C4-2B (cell line): Measurements from ENCODE around the gene CD40.

Experiments used
- H3K27ac ChIP-seq: fragments of 450-650 bp; 2 replicates; pipeline ENCODE4 v1.5.1; 2017
- CTCF ChIP-seq: fragments of 450-650 bp; conservative IDR thresholded peaks from 2 replicates; pipeline ENCODE4 v1.5.1; 2017; ENCODE audit warnings: mild to moderate bottlenecking
- ZFX ChIP-seq: fragments of 450-650 bp; IDR thresholded peaks from 2 replicates; pipeline ENCODE4 v1.6.1; 2017

The CD40 gene

GRCh38 chr20:46077642-46078305, 40.3 kb upstream of the CD40 start:
- no peak overlapping the region for H3K27ac ChIP-seq
- no peak for TF ChIP-seq ZFX
- no peak for TF ChIP-seq CTCF

- TF ChIP-seq CTCF (no peak), ZFX (no peak)
- H3K27ac ChIP-seq, result no peak overlapping the region
Observed at GRCh38 chr20:46078954-46079353, 39.2 kb upstream of the CD40 start.

- no peak overlapping the region for H3K27ac ChIP-seq
- TF ChIP-seq ZFX, result no peak
Observed at GRCh38 chr20:46081074-46081473, 37.0 kb upstream of the CD40 start.

- no peak overlapping the region for H3K27ac ChIP-seq
- TF ChIP-seq CTCF (no peak), ZFX (no peak)
Observed at GRCh38 chr20:46083101-46083500, 35.0 kb upstream of the CD40 start.

- no peak overlapping the region for H3K27ac ChIP-seq
- TF ChIP-seq CTCF (no peak), ZFX (no peak)
Observed at GRCh38 chr20:46083531-46084061, 34.5 kb upstream of the CD40 start.

- no peak overlapping the region for H3K27ac ChIP-seq
- no peak for TF ChIP-seq CTCF
- TF ChIP-seq ZFX, result no peak
Observed at GRCh38 chr20:46084805-46085178, 33.3 kb upstream of the CD40 start.

- TF ChIP-seq CTCF (no peak), ZFX (no peak)
Observed at GRCh38 chr20:46085179-46085851, 32.8 kb upstream of the CD40 start.

More at GRCh38 chr20:46085179-46085851, 32.8 kb upstream of the CD40 start:
- H3K27ac ChIP-seq, result no peak overlapping the region
